DOHH2 (cell line): ENCODE measurements around the gene ARAP1.

Source experiments
- H3F3A ChIP-seq: fragments of 200-600 bp; sonication (generic), shearing (Covaris generic); 2 replicates; pipeline ENCODE4 v1.6.0; 2016; ENCODE audit warnings: antibody characterized with exemption, mild to moderate bottlenecking; ENCODE audit not compliant: control insufficient read depth, insufficient read depth
- H3K27ac ChIP-seq: fragments of 200-600 bp; sonication (generic); 2 replicates; pipeline ENCODE4 v1.5.1; 2014; ENCODE audit warnings: low read depth, mild to moderate bottlenecking, low read length, moderate library complexity
- H3K27me3 ChIP-seq: fragments of 200-600 bp; sonication (generic); 2 replicates; pipeline ENCODE4 v1.6.1; 2014; ENCODE audit warnings: mild to moderate bottlenecking, low read length, mixed read lengths; ENCODE audit not compliant: control insufficient read depth
- H3K36me3 ChIP-seq: fragments of 200-600 bp; sonication (generic); 2 replicates; pipeline ENCODE4 v1.6.1; 2014; ENCODE audit warnings: mild to moderate bottlenecking, low read length, moderate library complexity, mixed read lengths; ENCODE audit not compliant: control insufficient read depth
- H3K4me1 ChIP-seq: fragments of 200-600 bp; sonication (generic); 2 replicates; pipeline ENCODE4 v1.6.1; 2014; ENCODE audit warnings: mild to moderate bottlenecking, low read length, mixed read lengths; ENCODE audit not compliant: control insufficient read depth
- H3K4me2 ChIP-seq: fragments of 200-600 bp; sonication (generic); 2 replicates; pipeline ENCODE4 v1.6.0; 2014; ENCODE audit warnings: mild to moderate bottlenecking, low read length, moderate library complexity
- H3K4me3 ChIP-seq: fragments of 200-600 bp; sonication (generic); 2 replicates; pipeline ENCODE4 v1.5.1; 2014; ENCODE audit warnings: mild to moderate bottlenecking, low read length, mixed read lengths
- H3K79me2 ChIP-seq: fragments of 200-600 bp; sonication (generic); 2 replicates; pipeline ENCODE4 v1.6.1; 2014; ENCODE audit warnings: mild to moderate bottlenecking, low read length, mixed read lengths; ENCODE audit not compliant: control insufficient read depth
- H3K9me2 ChIP-seq: fragments of 200-600 bp; sonication (generic); replicated peaks from 2 replicates; pipeline ENCODE4 v1.6.1; 2014; ENCODE audit warnings: mild to moderate bottlenecking, low read length, mixed read lengths; ENCODE audit not compliant: control insufficient read depth
- H3K9me3 ChIP-seq: fragments of 200-600 bp; sonication (generic); 2 replicates; pipeline ENCODE4 v1.6.1; 2014; ENCODE audit warnings: antibody characterized with exemption, low read length, mixed read lengths; ENCODE audit not compliant: control insufficient read depth, insufficient read depth
- H4K20me1 ChIP-seq: fragments of 200-600 bp; sonication (generic); 2 replicates; pipeline ENCODE4 v1.6.0; 2014; ENCODE audit warnings: low read depth, mild to moderate bottlenecking, antibody characterized with exemption, low read length, moderate library complexity; ENCODE audit not compliant: control insufficient read depth, insufficient read depth
- EZH2phosphoT487 ChIP-seq: fragments of 200-600 bp; sonication (generic); IDR thresholded peaks from 2 replicates; pipeline ENCODE4 v1.6.1; 2017; ENCODE audit warnings: borderline replicate concordance, mild to moderate bottlenecking, antibody characterized with exemption, low read length, moderate library complexity, mixed read lengths
- TF ChIP-seq, protein P1 (sequence below): fragments of 200-600 bp; sonication (generic); IDR thresholded peaks from one replicate; pipeline ENCODE4 v1.5.1; 2014; ENCODE audit warnings: antibody characterized with exemption, mild to moderate bottlenecking, low read depth, low read length; ENCODE audit not compliant: poor library complexity, severe bottlenecking

ARAP1 gene

DNA sequence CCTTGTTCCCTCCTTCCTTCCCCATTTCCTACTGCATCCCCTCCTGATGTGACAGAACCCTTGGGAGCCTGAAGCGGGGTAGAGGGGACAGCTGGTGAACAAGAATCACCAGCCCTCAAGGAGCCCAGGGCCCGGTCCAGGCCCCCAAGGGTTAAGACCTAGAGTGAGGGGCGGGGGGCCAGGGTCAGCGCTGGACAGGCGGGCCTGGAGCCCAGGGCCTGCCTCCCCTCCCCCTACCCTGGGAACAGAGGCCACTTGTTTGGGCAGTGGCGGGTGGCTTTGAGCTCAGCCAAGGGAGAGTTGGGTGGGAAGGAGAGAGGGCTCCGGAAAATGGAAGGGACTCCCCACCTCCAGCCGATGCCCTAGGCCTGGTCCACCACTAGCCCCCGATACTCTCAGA is 2.1 kb downstream of the ARAP1 start:
- Histone ChIP-seq H3K79me2 (peaks cover 27% of the 10 kb centered on the region), H4K20me1 (no peaks in the 10 kb centered on the region), H3K9me2 (no peaks in the 10 kb centered on the region), H3K4me2 (peak overlapping the region; percentile 90; the same call in 1 of the 2 replicates), H3F3A (no peaks in the 10 kb centered on the region), H3K4me3 (no peak overlapping the region), H3K27ac (no peak overlapping the region), H3K36me3 (no peaks in the 10 kb centered on the region), H3K27me3 (no peaks in the 10 kb centered on the region), H3K9me3 (no peaks in the 10 kb centered on the region), H3K4me1 (peaks cover 32% of the 10 kb centered on the region)
- TF ChIP-seq EZH2phosphoT487, result no peak
- TF ChIP-seq, protein P1, sequence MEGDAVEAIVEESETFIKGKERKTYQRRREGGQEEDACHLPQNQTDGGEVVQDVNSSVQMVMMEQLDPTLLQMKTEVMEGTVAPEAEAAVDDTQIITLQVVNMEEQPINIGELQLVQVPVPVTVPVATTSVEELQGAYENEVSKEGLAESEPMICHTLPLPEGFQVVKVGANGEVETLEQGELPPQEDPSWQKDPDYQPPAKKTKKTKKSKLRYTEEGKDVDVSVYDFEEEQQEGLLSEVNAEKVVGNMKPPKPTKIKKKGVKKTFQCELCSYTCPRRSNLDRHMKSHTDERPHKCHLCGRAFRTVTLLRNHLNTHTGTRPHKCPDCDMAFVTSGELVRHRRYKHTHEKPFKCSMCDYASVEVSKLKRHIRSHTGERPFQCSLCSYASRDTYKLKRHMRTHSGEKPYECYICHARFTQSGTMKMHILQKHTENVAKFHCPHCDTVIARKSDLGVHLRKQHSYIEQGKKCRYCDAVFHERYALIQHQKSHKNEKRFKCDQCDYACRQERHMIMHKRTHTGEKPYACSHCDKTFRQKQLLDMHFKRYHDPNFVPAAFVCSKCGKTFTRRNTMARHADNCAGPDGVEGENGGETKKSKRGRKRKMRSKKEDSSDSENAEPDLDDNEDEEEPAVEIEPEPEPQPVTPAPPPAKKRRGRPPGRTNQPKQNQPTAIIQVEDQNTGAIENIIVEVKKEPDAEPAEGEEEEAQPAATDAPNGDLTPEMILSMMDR, result no peak

DNA sequence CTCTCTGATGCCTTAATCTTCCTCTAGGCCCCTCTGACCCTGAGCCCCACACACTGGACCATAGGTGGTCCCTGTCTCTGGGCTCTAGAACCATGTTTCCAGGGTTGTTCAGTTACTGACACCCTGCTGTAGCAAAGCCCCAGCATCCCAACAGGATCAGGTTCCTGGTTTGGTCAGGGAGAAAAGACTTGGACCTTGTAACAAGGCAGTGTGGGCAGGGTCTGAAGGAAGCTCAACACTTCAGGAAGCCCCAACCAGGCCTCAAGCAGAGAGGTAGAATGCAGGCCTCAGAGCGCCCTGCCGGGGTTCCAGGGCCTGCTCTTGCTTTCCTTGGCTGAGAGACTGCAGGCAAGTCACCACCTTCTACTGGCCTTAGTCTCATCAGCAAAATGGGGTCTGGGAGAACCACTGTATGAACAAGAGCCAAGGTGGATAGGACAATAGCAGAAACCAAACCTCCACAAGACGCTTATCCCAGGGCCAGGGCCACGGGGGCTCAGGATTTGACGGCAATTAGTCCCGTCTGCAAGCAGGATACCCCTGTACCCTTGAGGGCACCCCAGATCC is 4.8 kb downstream of the ARAP1 start:
- H3K9me2 ChIP-seq, result no peaks in the 10 kb centered on the region
- no peak overlapping the region for H3K4me3 ChIP-seq
- H3K36me3 ChIP-seq, result no peaks in the 10 kb centered on the region
- peaks cover 49% of the 10 kb centered on the region for H3K4me1 ChIP-seq
- no peak overlapping the region for H3K4me2 ChIP-seq
- H3K9me3 ChIP-seq, result no peaks in the 10 kb centered on the region
- peaks cover 14% of the 10 kb centered on the region for H3F3A ChIP-seq
- no peak for TF ChIP-seq EZH2phosphoT487
- TF ChIP-seq, protein P1, result no peak
- H3K27ac ChIP-seq, result no peak overlapping the region
- H3K27me3 ChIP-seq, result no peaks in the 10 kb centered on the region
- peaks cover 4% of the 10 kb centered on the region for H4K20me1 ChIP-seq
- H3K79me2 ChIP-seq, result peaks cover 37% of the 10 kb centered on the region

GRCh38 chr11:72746821-72747220 is 5.4 kb downstream of the ARAP1 start:
- Histone ChIP-seq H3K9me3 (no peaks in the 10 kb centered on the region), H3K79me2 (peaks cover 38% of the 10 kb centered on the region), H3K4me2 (no peak overlapping the region), H3K36me3 (no peaks in the 10 kb centered on the region), H4K20me1 (peaks cover 4% of the 10 kb centered on the region), H3F3A (peaks cover 18% of the 10 kb centered on the region), H3K27ac (no peak overlapping the region), H3K9me2 (no peaks in the 10 kb centered on the region), H3K4me1 (peaks cover 54% of the 10 kb centered on the region), H3K4me3 (no peak overlapping the region), H3K27me3 (no peaks in the 10 kb centered on the region)
- TF ChIP-seq, protein P1, result no peak
